Bronchial epithelial cell (primary cell): ENCODE data around the gene ASB18. TPM values are rescaled to one million over a fixed set of nuclear protein-coding genes. Genes with fewer than 3 reads are reported as not detected.

ENCODE experiments used
- DNase-seq: peaks from one replicate; pipeline ENCODE4 v3.0.0-alpha.2; 2010; ENCODE audit warnings: low read depth
- FAIRE-seq: peaks from 2 replicates; lab custom pipeline; 2011; peaks lifted over from hg19 to GRCh38; lab: Jason Lieb, UNC
- H3K27me3 ChIP-seq: 2 replicates; pipeline ENCODE4 v1.5.1; 2011; ENCODE audit warnings: low read length; ENCODE audit not compliant: control insufficient read depth, insufficient read depth
- H3K36me3 ChIP-seq: 2 replicates; pipeline ENCODE4 v1.5.1; 2011; ENCODE audit warnings: low read length; ENCODE audit not compliant: control insufficient read depth, insufficient read depth
- H3K4me3 ChIP-seq: 2 replicates; pipeline ENCODE4 v1.5.1; 2011; ENCODE audit warnings: mild to moderate bottlenecking, low read depth, low read length, control low read depth
- CTCF ChIP-seq: IDR thresholded peaks from 2 replicates; pipeline ENCODE4 v1.5.1; 2011; ENCODE audit warnings: mild to moderate bottlenecking, moderate library complexity, low read length, control low read depth, inconsistent platforms; ENCODE audit not compliant: insufficient read depth, severe bottlenecking
- total RNA-seq: library from RNA; depleted of rRNA; stranded (reverse); fragments of >200 nt; gene quantifications from 2 replicates; pipeline ENCODE4 v1.2.1, GENCODE V29; 2014

Gene ASB18
- total RNA-seq, 1 donor from 2014 or later: not detected

GRCh38 chr2:236143811-236144210 lies 120.4 kb downstream of the ASB18 start:
- no peak for DNase-seq
- peaks cover 2% of the 10 kb centered on the region for H3K27me3 ChIP-seq
- H3K36me3 ChIP-seq: no peaks in the 10 kb centered on the region
- FAIRE-seq: no peak
- H3K4me3 ChIP-seq: no peak overlapping the region
- no peak for TF ChIP-seq CTCF

Other genes starting within 250 kb of the ASB18 start
- not detected in 2 replicates for gene GBX2, start 96.0 kb downstream of the ASB18 start, total RNA-seq